IMR-90 (cell line): ENCODE measurements around the gene ZMAT5. TPM values are rescaled to one million over a fixed set of nuclear protein-coding genes. Genes with fewer than 3 reads are reported as not detected.

Source experiments
- ATAC-seq: fragments of 200-7000 bp; cut with Tn5 transposase; 2 replicates; pipeline ENCODE4 v1.9.1; 2020; ENCODE audit warnings: low read depth, mild to moderate bottlenecking, moderate library complexity
- BruUV-seq: library from RNA; stranded (reverse); fragments of 400-500 nt; replicated peaks from 2 replicates; lab custom pipeline; 2021; lab: Mats Ljungman, UMichigan
- CTCF ChIA-PET: fragments of 300-600 bp; formaldehyde crosslinking; extraction: SDS; loops from one replicate; lab custom pipeline; 2021; ENCODE audit warnings: antibody characterized with exemption; lab: Yijun Ruan, JAX
- POLR2A ChIA-PET: fragments of 300-600 bp; sonication (Branson Sonifier 250); formaldehyde crosslinking; loops from one replicate; lab custom pipeline; 2022; ENCODE audit warnings: antibody characterized with exemption; ENCODE audit not compliant: unreplicated experiment; lab: Charles Lee
- DNase-seq: peaks from one replicate; pipeline ENCODE4 v3.0.0; 2013
- H2AFZ ChIP-seq: replicated peaks from 2 replicates; pipeline ENCODE3; 2013; ENCODE audit warnings: low read length, mild to moderate bottlenecking; ENCODE audit not compliant: poor library complexity
- H2AK5ac ChIP-seq: 2 replicates; pipeline ENCODE4 v1.6.1; 2013; ENCODE audit warnings: low read depth, low read length, inconsistent platforms
- H2AK9ac ChIP-seq: replicated peaks from 2 replicates; pipeline ENCODE3; 2013; ENCODE audit warnings: mild to moderate bottlenecking, low read depth, low read length, moderate library complexity; ENCODE audit not compliant: poor library complexity
- H2BK120ac ChIP-seq: 2 replicates; pipeline ENCODE4 v1.6.1; 2013; ENCODE audit warnings: low read depth, low read length, inconsistent platforms
- H2BK15ac ChIP-seq: 3 replicates; pipeline ENCODE4 v1.6.1; 2013; ENCODE audit warnings: low read depth, low read length, inconsistent platforms
- H2BK20ac ChIP-seq: 2 replicates; pipeline ENCODE4 v1.6.1; 2013; ENCODE audit warnings: low read depth, mild to moderate bottlenecking, inconsistent platforms, low read length, moderate library complexity
- H2BK5ac ChIP-seq: 2 replicates; pipeline ENCODE4 v1.6.1; 2013; ENCODE audit warnings: mild to moderate bottlenecking, low read depth, low read length, inconsistent platforms; ENCODE audit not compliant: poor library complexity, severe bottlenecking
- H3K14ac ChIP-seq: replicated peaks from 2 replicates; pipeline ENCODE4 v1.6.1; 2013; ENCODE audit warnings: low read depth, low read length, inconsistent platforms
- H3K18ac ChIP-seq: 2 replicates; pipeline ENCODE4 v1.6.1; 2013; ENCODE audit warnings: low read depth, low read length, control low read depth
- H3K23ac ChIP-seq: 2 replicates; pipeline ENCODE4 v1.6.1; 2013; ENCODE audit warnings: low read depth, low read length, inconsistent platforms
- H3K27ac ChIP-seq: 2 replicates; pipeline ENCODE4 v1.5.1; 2013; ENCODE audit warnings: mild to moderate bottlenecking, control low read depth, low read length; ENCODE audit not compliant: insufficient read depth
- H3K27me3 ChIP-seq: 2 replicates; pipeline ENCODE4 v1.6.1; 2013; ENCODE audit warnings: low read length; ENCODE audit not compliant: control insufficient read depth, insufficient read depth
- H3K36me3 ChIP-seq: 2 replicates; pipeline ENCODE4 v1.6.1; 2013; ENCODE audit warnings: low read length, mixed read lengths; ENCODE audit not compliant: control insufficient read depth, insufficient read depth
- H3K4ac ChIP-seq: 2 replicates; pipeline ENCODE4 v1.6.1; 2013; ENCODE audit warnings: low read depth, low read length, inconsistent platforms
- H3K4me1 ChIP-seq: 2 replicates; pipeline ENCODE4 v1.6.1; 2013; ENCODE audit warnings: low read length, mixed read lengths; ENCODE audit not compliant: control insufficient read depth, insufficient read depth
- H3K4me2 ChIP-seq: 2 replicates; pipeline ENCODE4 v1.6.1; 2013; ENCODE audit warnings: low read depth, mild to moderate bottlenecking, control low read depth, low read length, moderate library complexity
- H3K4me3 ChIP-seq: 2 replicates; pipeline ENCODE4 v1.5.1; 2013; ENCODE audit warnings: low read depth, mild to moderate bottlenecking, control low read depth, low read length, moderate library complexity; ENCODE audit not compliant: insufficient read depth
- H3K56ac ChIP-seq: 2 replicates; pipeline ENCODE4 v1.6.1; 2013; ENCODE audit warnings: low read length, inconsistent platforms; ENCODE audit not compliant: insufficient read depth; ENCODE audit errors: extremely low read depth
- H3K79me1 ChIP-seq, 2 experiments: 2 replicates each; pipeline ENCODE4 v1.6.1; 2013; ENCODE audit warnings: low read length in 2 of 2, inconsistent platforms in 1 of 2, low read depth in 1 of 2
- H3K9ac ChIP-seq: 2 replicates; pipeline ENCODE4 v1.6.1; 2013; ENCODE audit warnings: low read depth, low read length, control low read depth
- H3K9me1 ChIP-seq: 2 replicates; pipeline ENCODE4 v1.6.1; 2013; ENCODE audit warnings: low read length, inconsistent platforms; ENCODE audit not compliant: insufficient read depth
- H3K9me3 ChIP-seq: 2 replicates; pipeline ENCODE4 v1.6.1; 2013; ENCODE audit warnings: low read length; ENCODE audit not compliant: control insufficient read depth, insufficient read depth
- H4K20me1 ChIP-seq: 2 replicates; pipeline ENCODE4 v1.6.1; 2013; ENCODE audit warnings: low read length, inconsistent platforms; ENCODE audit not compliant: insufficient read depth
- H4K5ac ChIP-seq: 2 replicates; pipeline ENCODE4 v1.6.1; 2013; ENCODE audit warnings: mild to moderate bottlenecking, low read depth, low read length, control low read depth
- H4K8ac ChIP-seq, 2 experiments: 2 replicates each; pipeline ENCODE4 v1.6.1; 2013; ENCODE audit warnings: low read depth in 2 of 2, low read length in 2 of 2, control low read depth in 1 of 2, inconsistent platforms in 1 of 2
- H4K91ac ChIP-seq: 2 replicates; pipeline ENCODE4 v1.6.1; 2013; ENCODE audit warnings: low read depth, low read length, inconsistent platforms; ENCODE audit not compliant: insufficient read depth
- BHLHE40 ChIP-seq: fragments of 150-350 bp; IDR thresholded peaks from 2 replicates; pipeline ENCODE4 v1.6.1; 2016; ENCODE audit warnings: mild to moderate bottlenecking, low read depth, low read length
- MAZ ChIP-seq: IDR thresholded peaks from 2 replicates; pipeline ENCODE4 v1.6.1; 2012; ENCODE audit warnings: low read depth, mild to moderate bottlenecking, low read length, improper control_type of control experiment, moderate library complexity, borderline replicate concordance
- RFX5 ChIP-seq: IDR thresholded peaks from 2 replicates; pipeline ENCODE4 v1.8.0; 2012; ENCODE audit warnings: low read depth, mild to moderate bottlenecking, low read length, moderate library complexity
- WGBS, 2 experiments: methylation state at CpG; one replicate each; pipeline versions ENCODE4 v1.1.5 to v1.1.7; 2013; ENCODE audit warnings: missing lambda C conversion rate in 2 of 2; ENCODE audit not compliant: insufficient read length in 1 of 2; ENCODE audit errors: extremely low coverage in 2 of 2; 5-methylcytosine and 5-hydroxymethylcytosine counted together
- dilution Hi-C: fragments of 300-500 bp; cut with HindIII; formaldehyde crosslinking; loops from one replicate; pipeline ENCODE4 v1.14.3; 2018; ENCODE audit warnings: low sequenced_read_pairs; ENCODE audit not compliant: unreplicated experiment
- in situ Hi-C: fragments of 300-500 bp; cut with MboI; formaldehyde crosslinking; loops from 3 replicates; pipeline ENCODE4 v1.14.3; 2019; ENCODE audit warnings: low sequenced_read_pairs, inconsistent platforms, mixed read lengths
- intact Hi-C: fragments of 100-400 bp; cut with micrococcal nuclease; formaldehyde crosslinking; loops from 2 replicates; pipeline ENCODE4 v1.10.0; 2022
- polyA plus RNA-seq, 3 experiments: library from polyadenylated mRNA; depleted of rRNA; stranded (reverse); fragments of >200 nt; gene quantifications; 2 replicates each; pipeline ENCODE4 v1.2.3, GENCODE V29; 2012; ENCODE audit warnings: low replicate concordance in 1 of 3
- total RNA-seq: library from RNA; depleted of rRNA; stranded (reverse); fragments of >200 nt; gene quantifications from 2 replicates; pipeline ENCODE4 v1.2.3, GENCODE V29; 2012
- TF ChIP-seq, protein P1 (sequence below): conservative IDR thresholded peaks from 2 replicates; pipeline ENCODE4 v1.5.1; 2012; ENCODE audit warnings: mild to moderate bottlenecking, low read depth, low read length, improper control_type of control experiment
- TF ChIP-seq, protein P2 (sequence below): fragments of 150-350 bp; IDR thresholded peaks from 2 replicates; pipeline ENCODE4 v1.6.1; 2017; ENCODE audit warnings: mild to moderate bottlenecking, antibody characterized with exemption, low read length, low read depth

The ZMAT5 gene
- total and polyA plus RNA-seq, 2 of the 4 experiments (the other 2 are of a cell fraction), result 21.7 to 31.8 TPM

DNA sequence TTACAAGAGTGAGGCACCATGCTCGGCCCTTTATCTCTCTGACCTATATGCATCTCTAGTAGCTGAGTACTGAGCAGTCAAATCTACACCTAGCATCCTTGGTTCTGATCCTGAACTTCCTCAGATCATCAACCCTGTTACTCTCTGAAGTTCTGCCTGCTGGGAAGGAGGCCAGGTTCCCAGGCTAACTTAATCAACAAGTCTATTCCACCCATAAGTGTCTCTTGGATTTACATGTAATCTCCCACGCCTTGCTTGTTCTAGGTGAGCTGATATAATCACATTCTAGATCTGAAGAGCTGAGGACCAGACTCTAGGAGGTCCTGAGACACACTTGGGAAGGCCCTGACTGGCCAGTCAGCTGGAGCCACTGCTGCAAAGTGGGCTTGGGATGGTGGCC lies 24.9 kb downstream of the ZMAT5 start:
- H4K20me1 ChIP-seq, result no peaks in the 10 kb centered on the region
- peaks cover 5% of the 10 kb centered on the region; the same call in 1 of the 2 replicates for H3K4me1 ChIP-seq
- POLR2A ChIA-PET, result no interaction called here
- TF ChIP-seq MAZ, result no peak
- no peak for TF ChIP-seq RFX5
- TF ChIP-seq, protein P1, sequence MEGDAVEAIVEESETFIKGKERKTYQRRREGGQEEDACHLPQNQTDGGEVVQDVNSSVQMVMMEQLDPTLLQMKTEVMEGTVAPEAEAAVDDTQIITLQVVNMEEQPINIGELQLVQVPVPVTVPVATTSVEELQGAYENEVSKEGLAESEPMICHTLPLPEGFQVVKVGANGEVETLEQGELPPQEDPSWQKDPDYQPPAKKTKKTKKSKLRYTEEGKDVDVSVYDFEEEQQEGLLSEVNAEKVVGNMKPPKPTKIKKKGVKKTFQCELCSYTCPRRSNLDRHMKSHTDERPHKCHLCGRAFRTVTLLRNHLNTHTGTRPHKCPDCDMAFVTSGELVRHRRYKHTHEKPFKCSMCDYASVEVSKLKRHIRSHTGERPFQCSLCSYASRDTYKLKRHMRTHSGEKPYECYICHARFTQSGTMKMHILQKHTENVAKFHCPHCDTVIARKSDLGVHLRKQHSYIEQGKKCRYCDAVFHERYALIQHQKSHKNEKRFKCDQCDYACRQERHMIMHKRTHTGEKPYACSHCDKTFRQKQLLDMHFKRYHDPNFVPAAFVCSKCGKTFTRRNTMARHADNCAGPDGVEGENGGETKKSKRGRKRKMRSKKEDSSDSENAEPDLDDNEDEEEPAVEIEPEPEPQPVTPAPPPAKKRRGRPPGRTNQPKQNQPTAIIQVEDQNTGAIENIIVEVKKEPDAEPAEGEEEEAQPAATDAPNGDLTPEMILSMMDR, result no peak
- TF ChIP-seq BHLHE40, result no peak
- TF ChIP-seq, protein P2, sequence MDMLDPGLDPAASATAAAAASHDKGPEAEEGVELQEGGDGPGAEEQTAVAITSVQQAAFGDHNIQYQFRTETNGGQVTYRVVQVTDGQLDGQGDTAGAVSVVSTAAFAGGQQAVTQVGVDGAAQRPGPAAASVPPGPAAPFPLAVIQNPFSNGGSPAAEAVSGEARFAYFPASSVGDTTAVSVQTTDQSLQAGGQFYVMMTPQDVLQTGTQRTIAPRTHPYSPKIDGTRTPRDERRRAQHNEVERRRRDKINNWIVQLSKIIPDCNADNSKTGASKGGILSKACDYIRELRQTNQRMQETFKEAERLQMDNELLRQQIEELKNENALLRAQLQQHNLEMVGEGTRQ, result no peak
- ATAC-seq (no peak), DNase-seq (no peak)
- H3K14ac ChIP-seq, result no peak overlapping the region
- no peak overlapping the region for H2AK9ac ChIP-seq
- no TSS peak for BruUV-seq
- no peak overlapping the region for H2BK120ac ChIP-seq
- no peak overlapping the region for H4K5ac ChIP-seq
- no peak overlapping the region for H2BK5ac ChIP-seq
- H3K79me1 ChIP-seq, result no peaks in the 10 kb centered on the region; a peak in 1 of 4 replicates
- H3K9ac ChIP-seq, result no peak overlapping the region
- no peak overlapping the region for H4K8ac ChIP-seq
- H2BK20ac ChIP-seq, result no peak overlapping the region
- no peaks in the 10 kb centered on the region for H3K9me3 ChIP-seq
- H3K4ac ChIP-seq, result no peak overlapping the region
- H4K91ac ChIP-seq, result no peak overlapping the region
- H3K23ac ChIP-seq, result no peak overlapping the region
- H3K4me3 ChIP-seq, result no peak overlapping the region
- no peak overlapping the region for H2AFZ ChIP-seq
- no peak overlapping the region for H3K4me2 ChIP-seq
- H3K27ac ChIP-seq, result no peak overlapping the region
- dilution Hi-C loops, result no loop called here
- no peak overlapping the region for H3K56ac ChIP-seq
- no peak overlapping the region for H3K18ac ChIP-seq
- H2AK5ac ChIP-seq, result no peak overlapping the region
- no peaks in the 10 kb centered on the region for H3K27me3 ChIP-seq
- H3K9me1 ChIP-seq, result 0 out of 2 replicates have a peak, but pooled peaks cover 8% of the 10 kb centered on the region
- CTCF ChIA-PET, result no interaction called here
- in situ Hi-C loops, result no loop called here
- peaks cover 21% of the 10 kb centered on the region for H3K36me3 ChIP-seq
- intact Hi-C loops, result no loop called here
- no peak overlapping the region for H2BK15ac ChIP-seq
- WGBS, 2 experiments, result 86% methylated on average over 1 of the region's 2 CpGs; no CpG with 5 or more reads in 1 of the 2 experiments
